H7 (cell line): ENCODE data around the gene RANBP1. TPM values are rescaled to one million over a fixed set of nuclear protein-coding genes. Genes with fewer than 3 reads are reported as not detected.
A peak's percentile ranks its signal among the peaks of the same experiment; 100 is the strongest.

ENCODE experiments used
- DNase-seq: peaks from one replicate; pipeline ENCODE4 v3.0.0; 2012
- H3K27me3 ChIP-seq: 2 replicates; pipeline ENCODE4 v1.6.0; 2011; ENCODE audit warnings: mild to moderate bottlenecking, low read length; ENCODE audit not compliant: control insufficient read depth, insufficient read depth
- H3K36me3 ChIP-seq: replicated peaks from 2 replicates; pipeline ENCODE4 v1.5.1; 2011; ENCODE audit warnings: low read length; ENCODE audit not compliant: control insufficient read depth, insufficient read depth
- H3K4me3 ChIP-seq: 2 replicates; pipeline ENCODE4 v1.5.1; 2011; ENCODE audit warnings: low read depth, mild to moderate bottlenecking, control low read depth, low read length, moderate library complexity; ENCODE audit not compliant: insufficient read depth
- total RNA-seq: library from RNA; depleted of rRNA; stranded (reverse); fragments of >200 nt; shearing (Covaris generic); gene quantifications from 2 replicates; pipeline ENCODE4 v1.2.3, GENCODE V29; 2014

The RANBP1 gene
- total RNA-seq, 1 experiment from 2014 or later = 664 TPM

GRCh38 chr22:20130731-20131596 is 15.1 kb downstream of the RANBP1 start:
- Histone ChIP-seq H3K4me3 (peak overlapping the region; percentile 84), H3K36me3 (peaks cover 9% of the 10 kb centered on the region), H3K27me3 (no peaks in the 10 kb centered on the region)
- peak; percentile 94 for DNase-seq

GRCh38 chr22:20131597-20131858 is 15.6 kb downstream of the RANBP1 start, which contains the start of gene ZDHHC8:
ZDHHC8 (plus strand) TSS chr22:20131804; CDS start chr22:20131948, 144 bp downstream.
- peaks cover 4% of the 10 kb centered on the region for H3K36me3 ChIP-seq
- DNase-seq = peak; percentile 85
- no peaks in the 10 kb centered on the region for H3K27me3 ChIP-seq
- peak within 1 kb of the TSS; percentile 84 for H3K4me3 ChIP-seq

- peak overlapping the region; percentile 65 for H3K4me3 ChIP-seq
- H3K27me3 ChIP-seq = no peaks in the 10 kb centered on the region
- peak; percentile 82 for DNase-seq
- peaks cover under 1% of the 10 kb centered on the region for H3K36me3 ChIP-seq
These were observed 16.2 kb downstream of the RANBP1 start for GRCh38 chr22:20131859-20132685.

GRCh38 chr22:20132686-20133246 is 16.9 kb downstream of the RANBP1 start:
- no peak for DNase-seq
- H3K27me3 ChIP-seq = no peaks in the 10 kb centered on the region
- H3K4me3 ChIP-seq = peak overlapping the region; percentile 65
- H3K36me3 ChIP-seq = no peaks in the 10 kb centered on the region; the same call in 1 of the 2 replicates

- Histone ChIP-seq H3K36me3 (no peaks in the 10 kb centered on the region), H3K4me3 (no peak overlapping the region), H3K27me3 (no peaks in the 10 kb centered on the region)
- DNase-seq = no peak
These were observed 18.1 kb downstream of the RANBP1 start for GRCh38 chr22:20133930-20134549.

GRCh38 chr22:20135265-20135664 is 19.4 kb downstream of the RANBP1 start:
- no peak overlapping the region for H3K4me3 ChIP-seq

GRCh38 chr22:20135806-20136602 is 20.1 kb downstream of the RANBP1 start:
- no peaks in the 10 kb centered on the region for H3K27me3 ChIP-seq
- no peak for DNase-seq
- H3K4me3 ChIP-seq = no peak overlapping the region
- H3K36me3 ChIP-seq = peaks cover 1% of the 10 kb centered on the region; the same call in 1 of the 2 replicates

More at GRCh38 chr22:20135265-20135664, 19.4 kb downstream of the RANBP1 start:
- no peaks in the 10 kb centered on the region for H3K27me3 ChIP-seq
- peaks cover 1% of the 10 kb centered on the region; the same call in 1 of the 2 replicates for H3K36me3 ChIP-seq
- no peak for DNase-seq

GRCh38 chr22:20136603-20136873 is 20.6 kb downstream of the RANBP1 start:
- Histone ChIP-seq H3K27me3 (no peaks in the 10 kb centered on the region), H3K4me3 (no peak overlapping the region), H3K36me3 (peaks cover 1% of the 10 kb centered on the region)
- DNase-seq = no peak

- no peaks in the 10 kb centered on the region for H3K27me3 ChIP-seq
- H3K4me3 ChIP-seq = no peak overlapping the region
- DNase-seq = no peak
- peaks cover 1% of the 10 kb centered on the region for H3K36me3 ChIP-seq
These were observed 21.2 kb downstream of the RANBP1 start for GRCh38 chr22:20137113-20137512.

- Histone ChIP-seq H3K27me3 (no peaks in the 10 kb centered on the region), H3K4me3 (no peak overlapping the region), H3K36me3 (peaks cover 1% of the 10 kb centered on the region)
- no peak for DNase-seq
These were observed 21.9 kb downstream of the RANBP1 start for GRCh38 chr22:20137671-20138416.

GRCh38 chr22:20138417-20138738 is 22.5 kb downstream of the RANBP1 start:
- DNase-seq = no peak
- Histone ChIP-seq H3K27me3 (no peaks in the 10 kb centered on the region), H3K4me3 (no peak overlapping the region), H3K36me3 (peaks cover 1% of the 10 kb centered on the region)

- H3K27me3 ChIP-seq = no peaks in the 10 kb centered on the region
- no peak overlapping the region for H3K4me3 ChIP-seq
- H3K36me3 ChIP-seq = peaks cover 1% of the 10 kb centered on the region
- DNase-seq = no peak
These were observed 23.0 kb downstream of the RANBP1 start for GRCh38 chr22:20138868-20139267.

GRCh38 chr22:20139391-20140106 is 23.6 kb downstream of the RANBP1 start:
- H3K27me3 ChIP-seq = no peaks in the 10 kb centered on the region
- DNase-seq = no peak
- peaks cover 1% of the 10 kb centered on the region for H3K36me3 ChIP-seq
- H3K4me3 ChIP-seq = no peak overlapping the region
